ENCODE measurements around the gene MAD1L1.

The MAD1L1 gene

DNA sequence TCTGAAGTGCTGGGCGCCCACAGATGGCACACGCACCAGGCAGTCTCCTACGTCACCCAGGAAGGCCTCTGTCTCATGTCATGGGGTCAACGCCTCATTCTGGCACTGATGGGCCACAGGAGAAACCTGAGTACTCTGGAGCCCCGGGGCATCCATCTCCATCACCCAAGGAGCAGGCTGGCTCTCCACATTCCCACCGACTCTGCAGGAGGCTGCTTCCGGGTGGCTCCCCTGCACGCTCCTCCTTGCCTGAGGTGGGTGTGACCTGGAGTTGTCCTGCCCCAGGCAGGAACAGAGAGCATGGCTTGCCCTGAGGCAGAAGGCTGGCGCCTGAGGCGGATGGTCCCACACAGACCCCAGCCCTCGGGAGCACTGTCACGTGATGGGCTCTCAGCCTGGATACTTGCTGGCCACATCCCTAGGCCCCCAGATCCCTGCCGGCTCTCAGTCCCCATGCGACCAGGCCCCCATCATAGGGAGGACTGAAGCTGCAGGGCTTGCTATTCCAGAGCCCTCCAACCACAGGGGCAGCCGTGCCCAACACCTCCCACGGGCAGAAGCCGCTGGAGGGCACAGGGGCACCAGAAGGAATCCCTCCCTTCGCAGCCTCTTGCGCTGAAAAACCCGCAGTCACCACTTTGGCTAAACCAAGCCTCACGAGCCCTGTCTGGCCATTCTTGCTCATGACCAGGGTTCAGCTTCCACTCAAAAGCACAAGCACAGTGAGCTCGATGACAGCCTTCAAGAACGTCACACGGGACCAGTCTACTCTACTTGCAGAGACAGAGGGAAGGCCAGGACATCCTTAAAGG, 80.7 kb downstream of the MAD1L1 start:
- DNase-seq: no peak

GRCh38 chr7:2151237-2151636, 81.5 kb downstream of the MAD1L1 start:
- no peak for DNase-seq

DNA sequence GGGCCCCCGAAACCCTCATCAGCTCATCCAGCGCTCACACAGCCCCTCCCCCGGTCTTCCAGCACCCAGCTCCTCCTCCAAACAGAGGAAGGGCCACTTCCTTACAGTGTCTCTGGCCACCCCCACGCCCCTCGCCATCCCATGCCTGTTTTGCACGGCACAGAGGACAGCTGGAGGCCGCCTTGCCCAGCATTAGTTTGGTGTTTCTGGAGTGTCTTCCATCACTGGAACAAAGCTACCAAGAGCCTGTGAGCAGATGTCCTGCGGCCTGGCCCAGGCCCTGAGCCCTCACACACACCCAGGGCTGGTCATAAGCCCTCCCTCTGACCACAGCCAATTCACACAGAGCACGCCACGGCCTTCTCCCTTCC, 82.3 kb downstream of the MAD1L1 start:
- no peak for DNase-seq

GRCh38 chr7:2149672-2150444, 82.9 kb downstream of the MAD1L1 start:
- no peak for DNase-seq

DNA sequence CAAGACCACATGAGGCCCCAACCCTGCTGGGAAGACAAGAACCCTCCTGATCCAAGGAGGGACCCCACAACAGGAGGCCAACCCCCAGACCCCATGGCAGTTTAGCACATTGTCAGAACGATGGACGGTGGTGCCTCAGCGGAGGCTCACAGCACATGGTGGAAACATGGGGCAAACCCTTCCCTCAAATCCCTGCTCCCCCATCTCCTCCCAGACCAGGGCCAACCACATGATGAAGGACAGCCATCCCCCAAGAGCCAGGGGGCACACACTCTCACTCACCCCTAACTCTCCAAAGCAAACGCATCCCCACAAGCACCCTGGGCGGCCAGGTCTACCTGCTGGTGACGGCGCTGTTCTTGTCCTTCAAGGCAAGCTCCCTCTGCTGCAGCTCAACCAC, 83.9 kb downstream of the MAD1L1 start:
- no peak for DNase-seq

DNA sequence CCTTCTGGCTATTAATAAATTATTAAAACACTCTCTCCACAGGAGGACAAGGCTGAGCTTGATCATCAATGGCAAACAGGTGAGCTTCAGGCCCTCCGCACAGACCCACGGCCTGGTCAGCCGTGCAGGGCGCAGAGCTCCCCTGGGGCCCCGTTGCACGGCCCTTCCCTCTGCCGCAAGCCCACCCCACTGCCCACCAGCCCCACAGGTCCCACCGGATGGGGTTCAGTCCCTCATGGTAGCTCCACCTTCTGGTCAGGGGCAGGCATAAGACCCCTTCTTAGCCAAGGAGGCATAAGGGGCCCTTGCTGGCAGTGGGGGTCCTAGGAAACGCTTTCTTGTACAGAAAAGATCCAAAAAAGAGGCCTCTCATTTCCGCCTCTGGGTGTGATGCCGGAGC, 84.6 kb downstream of the MAD1L1 start:
- DNase-seq: no peak

DNA sequence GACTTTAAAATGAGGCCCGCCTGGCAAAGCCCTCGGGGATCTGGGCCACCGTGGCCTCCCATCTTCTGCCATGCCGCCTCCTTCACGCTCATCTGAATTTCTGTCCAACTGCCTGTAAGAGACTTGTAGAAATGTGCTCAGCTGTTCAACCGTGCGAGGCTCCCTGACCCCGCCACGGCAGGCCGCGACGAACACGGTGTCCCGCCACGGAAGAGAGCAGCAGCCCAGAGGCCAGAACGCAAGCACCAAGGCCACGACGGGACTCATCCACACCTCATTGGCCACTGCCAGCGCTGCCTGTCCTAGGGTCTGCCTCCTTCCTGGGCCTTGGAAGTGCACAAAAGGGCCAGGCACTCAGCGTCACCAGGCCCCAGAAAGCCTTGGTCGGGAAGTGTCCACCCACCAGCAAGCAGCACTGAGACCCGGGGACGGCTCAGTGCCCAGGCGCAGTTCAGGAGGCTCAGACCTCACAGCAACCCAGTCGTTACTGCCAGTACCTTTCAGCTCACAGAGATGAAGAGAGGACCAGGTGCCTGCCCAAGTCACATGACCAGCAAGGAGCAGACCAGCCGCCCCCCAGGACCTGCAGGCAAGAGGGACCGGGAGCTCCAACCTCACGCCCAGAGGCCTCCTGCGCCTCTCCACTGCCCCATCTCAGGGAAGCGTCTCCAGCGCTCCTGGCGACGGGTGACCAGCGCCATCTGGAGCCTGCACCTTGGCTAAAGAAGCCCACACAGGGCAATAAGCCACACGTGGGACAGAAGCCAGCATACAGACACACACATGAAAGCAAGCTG, 85.9 kb downstream of the MAD1L1 start:
- no peak for DNase-seq

DNA sequence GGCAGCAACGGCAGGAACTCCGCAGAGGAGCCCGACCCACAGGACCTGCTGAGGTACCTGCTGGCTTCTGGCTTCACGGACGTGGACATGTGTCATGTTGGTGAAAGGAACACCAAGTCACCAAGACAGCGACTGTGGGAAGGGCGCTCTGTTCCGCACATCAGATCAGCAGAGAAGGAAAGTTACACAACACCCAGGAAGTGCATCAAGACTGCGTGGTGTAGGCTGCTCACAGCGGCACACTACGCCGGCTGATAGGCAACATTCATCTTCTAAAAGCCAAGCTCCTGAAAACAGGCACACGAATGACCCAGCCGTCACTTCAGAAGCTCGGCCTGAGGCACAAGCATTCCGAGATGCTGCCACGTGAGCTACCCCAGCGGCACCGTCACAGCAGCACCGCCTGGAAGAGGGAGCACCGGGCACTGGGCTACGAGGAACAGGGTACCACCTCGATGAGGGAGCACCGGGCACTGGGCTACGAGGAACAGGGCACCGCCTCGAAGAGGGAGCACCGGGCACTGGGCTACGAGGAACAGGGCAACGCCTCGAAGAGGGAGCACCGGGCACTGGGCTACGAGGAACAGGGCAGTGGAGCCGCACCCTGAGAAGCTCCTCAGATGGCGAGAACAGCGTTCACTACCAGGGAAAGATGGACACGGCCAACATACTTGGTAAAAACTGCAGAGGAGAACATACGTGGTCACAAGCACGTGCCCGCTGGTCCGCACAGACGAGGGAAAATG, 86.7 kb downstream of the MAD1L1 start:
- DNase-seq: no peak

DNA sequence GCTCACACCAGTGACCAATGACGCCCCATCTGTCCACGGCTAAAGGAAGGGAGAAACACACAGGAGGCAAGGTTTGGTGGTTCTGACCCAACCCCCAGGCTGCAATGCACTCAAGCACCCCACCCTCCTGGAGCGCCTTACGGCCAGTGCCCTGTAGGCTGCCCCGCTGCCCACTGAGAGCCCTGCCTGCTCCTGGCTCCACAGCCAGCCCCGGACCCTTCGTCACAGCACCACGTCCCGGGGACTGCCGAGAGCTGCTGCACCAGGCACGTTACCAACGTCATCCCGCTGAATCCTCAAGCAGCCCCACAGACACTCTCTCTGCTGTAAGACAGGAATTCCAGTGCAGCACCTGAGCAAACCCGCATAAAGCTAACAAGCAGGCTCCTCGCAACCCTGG, 87.8 kb downstream of the MAD1L1 start:
- no peak for DNase-seq

DNA sequence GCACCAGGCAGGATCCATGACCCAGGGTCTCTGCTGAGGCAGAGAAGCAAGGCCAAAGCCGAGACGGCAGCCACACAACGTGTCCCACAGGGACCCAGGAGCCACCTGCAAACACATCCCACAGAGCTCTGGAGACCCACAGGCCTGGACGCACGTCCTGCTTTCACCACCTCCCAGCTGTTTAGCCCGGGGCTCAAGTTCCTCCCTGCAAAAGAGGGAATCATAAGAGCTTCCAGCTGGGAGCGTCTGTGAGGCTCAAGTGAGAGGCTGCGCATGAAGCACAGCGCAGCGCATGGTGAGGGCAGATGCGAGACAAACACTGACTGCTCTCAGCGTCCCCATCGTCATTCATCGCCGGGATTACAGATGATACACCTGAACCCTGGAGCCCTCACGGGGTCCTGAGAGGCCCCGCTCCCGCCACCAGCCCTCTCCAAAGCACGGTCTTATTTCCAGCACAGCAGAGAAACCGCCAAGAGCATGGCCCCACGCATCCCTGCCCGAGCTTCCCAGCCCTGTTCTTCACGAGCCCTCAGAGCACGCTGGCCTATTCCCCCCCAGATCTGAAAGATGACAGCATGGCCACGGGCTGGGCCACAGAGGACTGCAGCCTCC, 88.7 kb downstream of the MAD1L1 start:
- no peak for DNase-seq

DNA sequence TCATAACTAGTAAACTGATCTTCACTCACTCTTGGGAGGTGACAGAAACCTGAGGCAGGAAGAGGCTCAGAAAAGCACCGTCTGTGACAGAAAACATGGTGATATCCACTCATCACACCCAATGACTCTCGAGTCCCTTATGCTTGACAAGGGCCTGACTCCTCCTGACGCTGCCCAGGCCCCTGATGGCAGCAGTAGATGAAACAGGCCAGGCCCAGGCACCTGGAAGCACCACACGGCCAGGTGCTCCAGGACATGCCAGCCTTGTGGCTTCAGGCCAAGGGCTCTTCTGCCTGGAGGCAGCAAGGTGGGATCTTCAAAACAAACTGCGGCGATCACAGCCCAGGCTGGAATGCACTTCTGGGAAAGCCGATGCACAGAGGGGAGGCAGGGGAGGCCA, 89.3 kb downstream of the MAD1L1 start:
- no peak for DNase-seq

DNA sequence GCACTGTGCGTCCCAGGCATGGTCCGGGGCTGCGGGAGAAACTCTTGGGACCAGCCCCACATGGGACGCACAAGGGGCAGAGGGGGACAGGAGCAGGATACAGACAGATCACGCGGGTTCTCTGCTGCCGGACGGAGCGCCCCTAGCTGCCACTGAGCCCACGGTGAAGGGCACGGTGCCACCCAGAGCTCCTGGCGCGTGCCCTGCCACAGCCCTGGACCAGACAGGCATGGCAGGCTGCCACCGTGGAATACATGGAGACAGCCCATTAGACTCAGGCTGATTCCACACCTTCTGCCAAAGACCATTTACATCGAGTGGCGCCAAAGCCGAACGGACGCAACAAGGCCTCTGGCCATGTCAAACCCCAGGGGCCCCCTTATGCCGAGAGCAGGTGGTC, 90.4 kb downstream of the MAD1L1 start:
- DNase-seq: no peak

DNA sequence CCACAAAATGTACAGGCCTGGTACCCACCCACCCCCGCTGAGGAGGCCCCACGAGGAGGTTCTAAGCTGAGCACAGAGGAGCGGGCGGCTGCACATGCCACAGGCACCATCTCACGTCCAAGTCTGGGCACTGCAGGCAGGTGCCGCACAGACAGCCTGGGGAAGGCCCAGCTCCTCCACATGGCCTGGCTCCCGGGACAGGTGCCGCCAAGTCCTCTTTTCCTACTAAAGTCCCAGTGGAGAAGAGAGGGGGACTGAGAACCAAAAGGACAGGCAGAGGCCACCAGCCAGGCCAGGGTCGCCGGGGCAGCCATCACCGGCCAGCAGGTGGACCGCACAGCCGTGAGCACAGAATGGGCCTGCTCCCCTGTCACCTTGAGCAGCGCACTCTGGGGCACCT, 91.1 kb downstream of the MAD1L1 start:
- DNase-seq: no peak

DNA sequence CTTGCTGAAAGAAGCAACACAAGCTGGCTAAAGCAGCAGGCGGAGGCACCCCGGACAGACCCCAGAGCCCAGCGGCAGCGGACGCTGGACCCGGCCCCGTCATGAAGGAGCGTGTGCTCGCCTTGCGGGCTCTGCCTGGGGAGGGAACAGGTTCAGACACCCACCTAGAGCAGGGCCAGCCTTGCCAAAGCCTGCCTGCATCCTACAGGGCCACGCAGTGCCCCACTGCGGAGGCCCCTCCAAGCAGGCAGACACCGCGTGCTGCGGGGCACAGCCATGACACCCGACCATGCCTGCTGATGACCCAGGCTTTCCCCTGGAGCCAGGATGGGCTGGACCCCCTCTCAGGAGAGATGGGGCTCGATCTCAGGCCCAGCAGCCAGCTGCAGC, 91.7 kb downstream of the MAD1L1 start:
- no peak for DNase-seq

DNA sequence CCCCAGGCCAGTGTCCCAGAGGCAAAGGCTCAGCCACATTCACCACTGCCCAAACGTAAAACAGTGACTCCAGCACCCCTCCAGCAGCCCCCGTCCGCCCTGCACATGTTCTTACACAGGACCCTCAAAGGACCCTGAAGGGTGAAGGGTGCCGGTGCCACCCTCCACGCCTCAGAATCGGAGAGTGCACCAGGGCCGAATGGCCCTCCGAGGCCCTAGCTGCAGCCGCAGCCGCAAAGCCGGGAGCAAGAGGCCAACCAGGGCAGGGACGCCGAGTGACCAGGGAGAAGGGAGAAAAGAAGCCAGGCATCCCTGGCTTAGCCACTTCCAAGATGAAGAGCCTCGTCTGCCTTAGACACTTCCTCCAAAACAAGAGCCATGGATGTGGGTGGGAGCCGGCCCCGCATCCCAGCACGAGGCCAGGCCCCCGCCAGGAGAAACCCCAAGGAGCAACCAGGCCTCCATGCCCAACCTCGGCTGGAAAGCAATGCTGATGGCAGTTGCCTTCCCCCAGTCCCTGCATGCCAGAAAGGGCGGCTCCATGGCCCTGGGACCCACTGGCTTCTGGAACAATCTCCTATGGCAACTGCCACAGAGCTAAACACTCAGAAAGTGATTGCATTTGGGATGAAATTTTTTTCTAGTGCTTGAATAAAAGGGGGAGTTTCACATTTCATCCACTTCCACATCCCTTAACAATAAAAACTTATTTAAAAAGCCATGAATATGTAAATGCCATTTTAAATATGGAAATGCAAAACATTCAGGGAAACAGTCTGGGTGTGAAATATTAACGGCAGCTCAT, 92.3 kb downstream of the MAD1L1 start:
- DNase-seq: no peak

- DNase-seq: no peak
These were observed 93.6 kb downstream of the MAD1L1 start for GRCh38 chr7:2139004-2139699.

DNA sequence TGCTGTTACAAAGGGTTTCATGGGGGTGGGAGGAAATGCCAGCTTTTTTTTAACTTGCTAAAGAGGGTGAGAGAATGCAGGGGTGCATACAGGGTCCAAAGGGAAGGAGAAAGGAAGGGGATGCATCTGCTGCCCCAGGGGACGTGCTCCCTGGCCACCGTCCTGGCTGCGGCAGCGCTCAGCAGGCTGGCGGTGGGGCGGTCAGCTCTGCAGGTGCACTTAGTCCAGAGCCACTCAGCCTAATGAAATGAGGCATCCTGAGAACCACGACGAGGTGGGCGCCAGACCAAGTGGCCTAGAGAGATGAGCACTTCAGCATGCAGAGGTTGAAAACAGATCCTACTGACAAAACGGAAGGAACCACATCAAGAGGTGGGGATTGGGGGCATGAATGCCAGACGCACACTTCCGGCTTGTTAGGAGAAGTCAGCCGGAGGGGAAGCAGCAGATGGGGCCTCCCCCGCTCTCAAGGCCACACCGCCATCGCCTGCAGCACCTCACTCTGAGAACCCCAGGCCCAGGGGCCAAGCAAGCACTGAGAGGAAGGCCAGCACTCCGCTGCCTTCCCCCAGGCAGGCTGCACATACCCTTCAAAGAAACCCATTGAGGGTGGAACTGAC, 94.5 kb downstream of the MAD1L1 start:
- peak in 1 of 2 donors; percentile 27 for DNase-seq

DNA sequence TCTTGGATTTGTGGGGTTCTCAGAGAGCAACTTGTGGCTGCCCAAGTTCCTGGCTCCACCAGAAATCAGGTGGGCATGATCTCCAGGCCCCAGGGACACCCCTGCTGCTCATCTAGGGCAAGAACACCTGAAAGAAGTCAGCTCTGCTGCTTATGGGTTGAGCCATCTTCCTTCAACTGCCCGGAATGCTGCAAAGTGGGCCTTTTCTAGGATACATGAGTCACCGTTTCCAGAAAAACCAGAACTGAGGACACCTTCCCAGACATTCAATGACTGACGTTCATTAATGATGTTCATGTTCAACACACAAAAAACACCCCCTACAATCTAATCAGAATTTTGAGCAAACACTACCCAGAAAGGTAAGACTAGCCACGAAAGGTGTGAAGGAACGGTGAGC, 98.0 kb downstream of the MAD1L1 start:
- no peak for DNase-seq

DNA sequence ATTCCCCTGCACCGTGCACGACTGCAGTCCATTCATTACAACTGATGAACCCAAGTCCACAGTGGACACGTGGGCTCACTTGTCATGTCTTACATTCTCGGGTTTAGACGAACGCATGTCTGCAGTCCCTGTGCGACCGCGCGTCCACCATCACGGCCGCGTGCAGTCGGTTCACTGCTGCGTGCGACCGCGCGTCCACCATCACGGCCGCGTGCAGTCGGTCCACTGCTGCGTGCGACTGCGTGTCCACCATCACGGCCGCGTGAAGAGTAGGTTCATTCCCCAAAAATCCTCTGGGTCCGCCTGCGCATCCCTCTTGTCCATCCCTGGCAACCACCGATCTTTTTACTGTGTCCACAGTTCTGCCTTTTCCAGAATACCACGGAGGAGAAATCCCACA, 100.5 kb downstream of the MAD1L1 start:
- no peak for DNase-seq

DNA sequence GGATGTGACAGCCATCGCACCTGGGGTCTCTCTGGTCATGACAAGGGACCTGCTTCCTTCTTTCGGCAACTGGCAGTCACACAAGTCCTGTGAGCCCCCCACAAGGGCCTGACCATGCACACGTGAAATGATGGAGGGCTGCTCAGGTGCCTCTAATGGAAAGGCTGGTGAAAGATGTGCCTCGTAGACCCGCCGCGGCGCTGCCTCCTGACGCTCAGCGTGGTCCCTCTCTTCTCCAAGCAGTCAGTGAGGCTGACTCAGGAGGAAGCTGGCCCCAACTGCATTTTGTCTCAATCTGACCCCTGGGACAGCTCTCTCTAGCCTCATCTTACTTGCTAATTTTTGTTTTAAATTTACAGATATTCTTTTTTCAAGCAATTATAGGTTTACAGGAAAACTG, 100.9 kb downstream of the MAD1L1 start:
- DNase-seq: no peak

- no peak for DNase-seq
These were observed 101.4 kb downstream of the MAD1L1 start for GRCh38 chr7:2131341-2131740.
